HFFc6 (cell line): ENCODE results near the gene OCRL. TPM values are rescaled to one million over a fixed set of nuclear protein-coding genes. Genes with fewer than 3 reads are reported as not detected.
A peak's percentile ranks its signal among the peaks of the same experiment; 100 is the strongest.

ENCODE experiments used
- DNase-seq: peaks from one replicate; pipeline ENCODE4 v3.0.0-alpha.2; 2018
- H3K27ac Mint-ChIP-seq: 2 replicates; pipeline ENCODE4 v1.8.0; 2020; ENCODE audit warnings: mild to moderate bottlenecking, mixed read lengths
- H3K27me3 Mint-ChIP-seq: 2 replicates; pipeline ENCODE4 v1.8.0; 2021; ENCODE audit warnings: mild to moderate bottlenecking, moderate library complexity, mixed read lengths; ENCODE audit not compliant: insufficient read depth
- H3K36me3 Mint-ChIP-seq: 2 replicates; pipeline ENCODE4 v1.8.0; 2021; ENCODE audit warnings: low read depth, mixed read lengths
- H3K4me1 Mint-ChIP-seq: 2 replicates; pipeline ENCODE4 v1.8.0; 2020; ENCODE audit warnings: low read depth, mixed read lengths
- H3K4me3 Mint-ChIP-seq: 2 replicates; pipeline ENCODE4 v1.8.0; 2020; ENCODE audit warnings: mild to moderate bottlenecking, moderate library complexity, mixed read lengths
- H3K9me3 Mint-ChIP-seq: 2 replicates; pipeline ENCODE4 v1.8.0; 2020; ENCODE audit warnings: mild to moderate bottlenecking, mixed read lengths
- long read RNA-seq: library from polyadenylated mRNA; unstranded; transcript quantifications from one replicate; pipeline ENCODE4 v2.0.0, GENCODE V29; 2019
- total RNA-seq, 6 experiments: library from RNA; stranded (reverse); fragmentation: NEBNext Ultra II Directional; extraction: Animal tissue kit (Norgen Biotek cat#: 25700); gene quantifications; 2 replicates in 1 of 6; 3 replicates in 5 of 6; pipeline ENCODE4 v1.2.3, GENCODE V29; 2021
- TF ChIP-seq, protein P1 (sequence below): fragments of 200-600 bp; sonication (generic); IDR thresholded peaks from 2 replicates; pipeline ENCODE4 v1.5.0; 2021; ENCODE audit warnings: antibody characterized with exemption, mild to moderate bottlenecking

Gene OCRL
- total RNA-seq = 10 to 100 TPM; 28.5 to 35.2 (median 30.5) TPM
- long read RNA-seq, full-length matches to known transcripts = 6 of 15 reads
- long read RNA-seq, partial matches to known transcripts = 3 of 15 reads
- long read RNA-seq, other reads (novel, unspliced or antisense) = 6 of 15 reads

DNA sequence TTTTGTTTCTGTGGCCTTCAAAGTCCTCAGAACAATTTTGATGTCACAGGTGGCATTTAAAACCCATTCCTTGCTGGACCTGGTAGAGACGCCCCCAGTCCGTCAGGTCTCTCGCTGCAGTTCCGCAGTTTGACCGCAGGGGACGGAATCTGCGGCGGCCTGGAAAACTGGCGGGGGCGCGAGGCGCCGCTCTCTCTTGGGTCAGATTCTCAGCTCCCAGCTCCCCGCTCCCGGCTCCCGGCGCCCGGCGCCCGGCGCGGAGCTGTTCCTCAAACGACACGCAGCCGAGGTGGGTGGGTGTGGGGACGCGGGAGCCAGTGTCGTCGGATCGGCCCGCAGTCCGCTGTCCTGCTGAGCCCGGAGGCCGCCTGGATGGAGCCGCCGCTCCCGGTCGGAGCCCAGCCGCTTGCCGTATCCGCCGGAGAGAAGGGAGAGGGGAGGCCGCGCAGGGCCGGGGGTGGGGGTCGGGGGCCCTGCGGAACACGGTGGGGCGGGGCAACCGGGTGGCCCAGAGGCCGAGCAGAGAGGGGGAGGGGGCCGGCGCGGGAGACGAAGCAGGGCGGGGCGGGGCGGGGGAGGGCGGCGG lies at the start of gene OCRL:
Gene OCRL, plus strand, starts transcription at position 192 of the 586 bp plus-strand sequence. Its CDS starts 181 bp downstream, at position 373.
- TF ChIP-seq, protein P1, sequence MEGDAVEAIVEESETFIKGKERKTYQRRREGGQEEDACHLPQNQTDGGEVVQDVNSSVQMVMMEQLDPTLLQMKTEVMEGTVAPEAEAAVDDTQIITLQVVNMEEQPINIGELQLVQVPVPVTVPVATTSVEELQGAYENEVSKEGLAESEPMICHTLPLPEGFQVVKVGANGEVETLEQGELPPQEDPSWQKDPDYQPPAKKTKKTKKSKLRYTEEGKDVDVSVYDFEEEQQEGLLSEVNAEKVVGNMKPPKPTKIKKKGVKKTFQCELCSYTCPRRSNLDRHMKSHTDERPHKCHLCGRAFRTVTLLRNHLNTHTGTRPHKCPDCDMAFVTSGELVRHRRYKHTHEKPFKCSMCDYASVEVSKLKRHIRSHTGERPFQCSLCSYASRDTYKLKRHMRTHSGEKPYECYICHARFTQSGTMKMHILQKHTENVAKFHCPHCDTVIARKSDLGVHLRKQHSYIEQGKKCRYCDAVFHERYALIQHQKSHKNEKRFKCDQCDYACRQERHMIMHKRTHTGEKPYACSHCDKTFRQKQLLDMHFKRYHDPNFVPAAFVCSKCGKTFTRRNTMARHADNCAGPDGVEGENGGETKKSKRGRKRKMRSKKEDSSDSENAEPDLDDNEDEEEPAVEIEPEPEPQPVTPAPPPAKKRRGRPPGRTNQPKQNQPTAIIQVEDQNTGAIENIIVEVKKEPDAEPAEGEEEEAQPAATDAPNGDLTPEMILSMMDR = peak; percentile 79
- 0 out of 2 replicates have a peak, but pooled peaks cover 4% of the 10 kb centered on the region for H3K36me3 Mint-ChIP-seq
- DNase-seq = peak; percentile 59
- H3K4me1 Mint-ChIP-seq = peaks cover 15% of the 10 kb centered on the region
- no peaks in the 10 kb centered on the region for H3K9me3 Mint-ChIP-seq
- no peaks in the 10 kb centered on the region for H3K27me3 Mint-ChIP-seq
- peak within 1 kb of the TSS; percentile 79 for H3K4me3 Mint-ChIP-seq
- peak within 1 kb of the TSS; percentile 33; the same call in 1 of the 2 replicates for H3K27ac Mint-ChIP-seq

- Mint-ChIP-seq H3K27me3 (no peaks in the 10 kb centered on the region), H3K4me1 (peaks cover 16% of the 10 kb centered on the region), H3K36me3 (peaks cover 5% of the 10 kb centered on the region), H3K4me3 (no peak overlapping the region), H3K9me3 (no peaks in the 10 kb centered on the region), H3K27ac (no peak overlapping the region)
- TF ChIP-seq, protein P1 = no peak
- no peak for DNase-seq
Observed at GRCh38 chrX:129490330-129490729, 49.7 kb upstream of the OCRL start.

- H3K36me3 Mint-ChIP-seq = peaks cover 16% of the 10 kb centered on the region
- H3K4me3 Mint-ChIP-seq = no peak overlapping the region
- TF ChIP-seq, protein P1 = no peak
- H3K27me3 Mint-ChIP-seq = no peaks in the 10 kb centered on the region
- peaks cover 39% of the 10 kb centered on the region for H3K4me1 Mint-ChIP-seq
- DNase-seq = peak; percentile 49
- H3K9me3 Mint-ChIP-seq = no peaks in the 10 kb centered on the region
- H3K27ac Mint-ChIP-seq = peak overlapping the region; percentile 85
Observed at GRCh38 chrX:129493643-129494042, 46.4 kb upstream of the OCRL start.

DNA sequence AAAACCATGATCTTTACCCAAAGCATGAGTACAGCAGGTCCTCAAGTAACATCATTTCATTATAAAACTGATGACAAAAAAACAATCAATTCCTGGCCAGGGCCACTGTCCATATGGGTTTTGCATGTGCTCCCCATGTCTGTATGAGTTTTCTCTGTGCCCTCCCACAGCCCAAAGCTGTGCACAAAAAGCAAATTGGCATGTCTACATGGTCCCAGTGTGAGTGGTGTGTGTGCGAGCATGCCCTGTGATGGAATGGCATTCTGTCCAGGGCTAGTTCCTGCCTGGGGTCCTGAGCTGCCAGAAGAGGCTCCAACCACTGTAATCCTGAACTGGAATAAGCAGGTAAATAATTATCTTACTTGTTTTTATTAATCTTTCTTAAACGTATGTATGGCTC lies 45.2 kb upstream of the OCRL start:
- TF ChIP-seq, protein P1 = no peak
- DNase-seq = no peak
- peaks cover 39% of the 10 kb centered on the region for H3K4me1 Mint-ChIP-seq
- no peaks in the 10 kb centered on the region for H3K27me3 Mint-ChIP-seq
- no peak overlapping the region for H3K27ac Mint-ChIP-seq
- H3K36me3 Mint-ChIP-seq = peaks cover 12% of the 10 kb centered on the region
- H3K4me3 Mint-ChIP-seq = no peak overlapping the region
- H3K9me3 Mint-ChIP-seq = no peaks in the 10 kb centered on the region

- DNase-seq = peak; percentile 28
- TF ChIP-seq, protein P1 = no peak
- peaks cover 12% of the 10 kb centered on the region for H3K36me3 Mint-ChIP-seq
Observed at GRCh38 chrX:129495900-129496299, 44.2 kb upstream of the OCRL start.

More at GRCh38 chrX:129495900-129496299, 44.2 kb upstream of the OCRL start:
- Mint-ChIP-seq H3K27ac (peak overlapping the region; percentile 74), H3K4me3 (peak overlapping the region; percentile 39), H3K4me1 (peaks cover 39% of the 10 kb centered on the region), H3K9me3 (no peaks in the 10 kb centered on the region), H3K27me3 (no peaks in the 10 kb centered on the region)
